EH (cell line): ENCODE measurements around the gene WDR73.
"Not testable (repeated sequence)": the region's sequence is repeated elsewhere in the genome, so short reads cannot be mapped to it uniquely, and the experiment has no call there.

Experiments used
- DNase-seq: peaks from one replicate; pipeline ENCODE4 v3.0.0-alpha.2; 2015; ENCODE audit warnings: low read depth

WDR73 gene

DNA sequence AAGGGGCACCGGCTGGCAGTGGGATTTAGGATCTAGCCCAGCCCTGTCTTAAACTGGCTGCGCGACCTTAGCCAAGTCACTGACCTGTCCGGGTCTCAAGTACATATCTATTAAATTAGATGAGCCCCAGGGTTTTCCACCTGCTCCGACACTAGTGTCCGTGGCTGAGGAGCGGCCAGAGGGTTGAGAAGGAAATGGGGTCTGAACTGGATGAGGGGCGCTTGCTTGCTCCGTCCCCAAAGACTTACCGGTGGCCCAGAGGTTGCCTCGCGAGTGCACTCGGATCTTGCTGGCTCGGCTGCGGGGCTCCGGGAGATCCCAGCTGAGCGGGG, 3.6 kb upstream of the WDR73 start:
- no peak for DNase-seq

GRCh38 chr15:84656972-84657371, 2.9 kb upstream of the WDR73 start:
- no peak for DNase-seq

GRCh38 chr15:84654689-84655453, 788 bp upstream of the WDR73 start:
- peak; percentile 85 for DNase-seq

DNA sequence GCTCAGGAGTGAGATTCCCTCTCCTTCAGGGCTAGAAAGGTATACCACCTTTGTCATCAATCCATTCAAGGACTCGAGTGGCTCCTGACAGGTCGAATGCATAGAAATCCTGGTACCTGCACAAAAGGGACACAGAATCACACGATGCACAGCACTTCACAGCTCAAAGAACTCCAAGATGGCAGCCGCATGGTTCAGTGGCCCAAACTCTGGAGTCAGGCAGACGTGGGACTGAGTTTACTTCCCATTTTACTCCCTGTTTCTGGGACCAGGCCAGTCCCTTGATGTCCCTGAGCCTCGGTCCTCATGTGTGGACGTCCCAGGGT, 536 bp downstream of the WDR73 start:
- no peak for DNase-seq

DNA sequence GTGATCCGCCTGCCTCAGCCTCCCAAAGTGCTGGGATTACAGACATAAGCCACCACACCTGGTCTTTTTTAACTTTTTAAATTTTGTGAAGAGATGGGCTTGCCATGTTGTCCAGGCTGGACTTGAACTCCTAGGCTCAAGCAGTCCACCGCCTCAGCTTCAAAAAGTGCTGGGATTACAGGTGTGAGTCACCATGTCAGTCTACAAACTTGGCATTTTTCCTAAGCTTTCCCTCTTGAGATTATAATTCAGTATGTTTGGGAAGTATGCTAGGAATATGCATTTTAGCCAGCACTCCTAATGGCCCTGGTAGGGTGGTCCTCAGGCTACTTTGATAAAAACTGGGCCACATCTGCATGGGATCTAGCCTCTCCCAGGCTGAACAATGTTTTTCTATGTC, 4.4 kb downstream of the WDR73 start:
- DNase-seq, result peak; percentile 41

GRCh38 chr15:84648539-84648938, 5.5 kb downstream of the WDR73 start:
- peak; percentile 42 for DNase-seq

- no peak for DNase-seq
Measured at GRCh38 chr15:84647726-84648125, 6.4 kb downstream of the WDR73 start.

DNA sequence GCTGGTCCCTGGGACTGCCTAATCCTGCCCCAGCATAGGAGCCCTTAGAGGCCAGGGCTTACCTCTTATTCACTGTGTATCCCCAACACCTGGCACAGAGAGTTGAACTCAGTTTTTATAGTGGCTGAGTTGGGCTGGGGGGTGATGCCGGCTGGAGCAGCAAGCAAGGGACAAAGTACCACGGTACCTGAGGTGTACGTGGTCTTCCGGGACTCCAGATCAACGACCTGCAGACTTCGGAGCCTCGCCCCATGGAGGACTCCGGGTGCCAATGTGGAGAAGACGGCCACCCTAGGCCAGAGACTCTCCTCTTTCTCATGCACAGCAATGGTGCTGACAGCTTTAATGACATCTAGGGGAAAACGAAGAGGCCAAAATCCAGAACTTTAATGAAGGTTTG, 8.1 kb downstream of the WDR73 start:
- no peak for DNase-seq

DNA sequence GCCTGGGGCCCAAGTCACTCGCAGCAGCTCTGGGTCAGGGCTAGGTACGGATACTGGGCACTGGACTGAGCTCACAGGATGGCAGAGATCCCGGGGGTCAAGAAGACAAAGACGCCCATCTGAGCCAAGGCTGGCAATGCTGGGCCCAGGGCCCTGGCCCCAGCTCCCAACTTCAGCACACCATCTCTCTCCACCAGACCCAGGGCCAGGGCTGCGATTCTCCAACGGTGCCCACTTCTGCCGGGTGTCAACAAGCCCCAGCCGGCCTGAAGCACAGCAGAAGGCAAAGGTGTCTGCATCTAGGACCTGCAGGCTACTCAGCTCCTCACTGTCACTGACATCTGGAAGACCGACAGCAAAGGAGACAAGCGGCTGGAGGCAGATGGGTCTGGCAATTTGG, 8.6 kb downstream of the WDR73 start:
- DNase-seq, result no peak

DNA sequence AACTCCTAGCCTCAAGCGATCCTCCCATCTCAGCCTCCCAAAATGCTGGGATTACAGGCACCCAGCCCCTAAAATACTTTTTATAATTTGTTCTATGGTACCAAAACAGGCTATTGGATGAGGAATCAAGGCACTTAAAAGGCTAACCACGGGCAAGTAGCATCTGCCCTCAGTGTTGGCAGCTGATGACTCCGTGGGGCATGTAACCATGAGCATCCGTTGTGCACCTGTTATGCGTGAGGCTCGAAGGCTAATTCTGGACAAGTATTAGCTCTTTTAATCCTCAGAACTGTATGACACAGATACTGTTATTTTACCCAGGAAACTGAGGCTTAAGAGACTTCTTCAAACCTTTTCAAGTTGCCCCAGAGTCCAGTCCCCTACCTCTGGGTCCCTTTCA, 10.2 kb downstream of the WDR73 start:
- DNase-seq, result no peak

GRCh38 chr15:84642640-84643039, 11.4 kb downstream of the WDR73 start:
- DNase-seq, result not testable (repeated sequence)

DNA sequence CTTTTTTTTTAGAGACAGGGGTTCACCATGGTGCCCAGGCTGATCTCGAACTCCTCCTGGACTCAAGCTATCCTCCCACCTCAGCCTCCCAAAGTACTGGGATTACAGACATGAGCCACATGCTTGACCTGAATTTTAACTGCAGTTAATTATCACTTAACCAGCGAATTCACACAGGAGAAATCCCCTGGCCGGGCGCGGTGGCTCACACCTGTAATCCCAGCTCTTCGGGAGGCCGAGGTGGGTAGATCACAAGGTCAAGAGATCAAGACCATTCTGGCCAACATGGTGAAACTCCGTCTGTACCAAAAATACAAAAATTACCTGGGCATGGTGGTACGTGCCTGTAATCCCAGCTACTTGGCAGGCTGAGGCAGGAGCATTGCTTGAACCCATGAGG, 12.2 kb downstream of the WDR73 start:
- DNase-seq, result not testable (repeated sequence)

DNA sequence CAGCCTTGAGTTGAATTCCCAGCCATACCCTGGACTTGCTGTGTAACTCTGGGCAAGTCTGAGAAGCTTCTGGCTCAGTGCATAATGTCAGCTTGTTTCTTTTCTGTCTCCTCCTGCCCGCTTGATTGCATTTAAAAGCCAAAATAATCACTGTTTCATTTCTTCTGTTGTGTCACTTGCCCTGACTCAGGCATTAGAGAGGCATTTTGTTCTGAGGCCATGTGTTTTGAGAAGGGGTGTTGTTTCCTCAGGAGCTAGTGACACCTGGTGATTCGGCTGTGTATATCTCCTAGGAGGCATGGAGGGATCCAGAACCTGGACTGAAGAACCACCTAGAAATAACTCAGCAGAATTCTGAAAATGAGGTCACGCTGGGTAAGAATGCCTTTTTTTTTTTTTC, 16.0 kb downstream of the WDR73 start:
- DNase-seq, result peak; percentile 19

DNA sequence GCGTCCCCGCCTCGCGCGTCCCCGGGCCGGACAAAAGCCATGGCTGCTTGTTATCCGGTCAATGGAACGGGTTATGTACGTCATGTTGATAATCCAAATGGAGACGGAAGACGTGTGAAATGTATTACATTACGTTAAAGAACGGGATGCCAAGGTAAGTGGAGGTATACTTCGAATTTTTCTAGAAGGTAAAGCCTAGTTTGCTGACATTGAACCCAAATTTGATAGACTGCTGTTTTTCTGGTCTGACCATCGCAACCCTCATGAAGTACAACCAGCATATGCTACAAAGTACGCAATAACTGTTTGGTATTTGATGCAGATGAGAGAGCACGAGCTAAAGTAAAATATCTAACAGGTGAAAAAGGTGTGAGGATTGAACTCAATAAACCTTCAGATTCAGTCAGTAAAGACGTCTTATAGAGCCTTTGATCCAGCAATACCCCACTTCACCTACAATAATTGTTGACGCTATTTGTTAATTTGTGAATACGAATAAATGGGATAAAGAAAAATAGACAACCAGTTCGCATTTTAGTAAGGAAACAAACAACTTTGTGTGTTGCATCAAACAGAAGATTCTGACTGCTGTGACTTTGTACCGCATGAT, 19.8 kb downstream of the WDR73 start:
- DNase-seq, result no peak

- peak; percentile 80 for DNase-seq
Measured at GRCh38 chr15:84633311-84634227, 20.5 kb downstream of the WDR73 start.

DNA sequence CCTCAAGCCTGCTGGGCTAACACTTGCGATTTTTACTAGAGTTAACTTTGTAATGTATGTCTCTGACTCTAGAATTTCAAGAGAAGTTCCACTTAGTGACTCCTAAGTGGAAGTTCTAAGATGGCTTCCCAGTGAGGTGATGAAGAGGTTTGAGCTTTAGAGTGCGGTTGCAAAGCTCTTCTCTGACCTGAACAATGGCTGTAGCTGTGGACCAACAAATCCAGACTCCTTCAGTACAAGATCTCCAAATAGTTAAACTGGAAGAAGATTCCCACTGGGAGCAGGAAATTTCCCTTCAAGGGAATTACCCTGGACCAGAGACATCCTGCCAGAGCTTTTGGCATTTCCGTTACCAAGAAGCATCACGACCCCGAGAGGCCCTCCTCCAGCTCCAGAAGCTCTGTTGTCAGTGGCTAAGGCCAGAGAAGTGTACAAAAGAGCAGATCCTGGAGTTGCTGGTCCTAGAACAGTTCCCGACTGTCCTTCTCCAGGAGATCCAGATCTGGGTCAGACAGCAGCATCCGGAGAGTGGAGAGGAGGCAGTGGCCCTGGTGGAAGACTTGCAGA, 22.3 kb downstream of the WDR73 start:
- DNase-seq, result peak; percentile 50

DNA sequence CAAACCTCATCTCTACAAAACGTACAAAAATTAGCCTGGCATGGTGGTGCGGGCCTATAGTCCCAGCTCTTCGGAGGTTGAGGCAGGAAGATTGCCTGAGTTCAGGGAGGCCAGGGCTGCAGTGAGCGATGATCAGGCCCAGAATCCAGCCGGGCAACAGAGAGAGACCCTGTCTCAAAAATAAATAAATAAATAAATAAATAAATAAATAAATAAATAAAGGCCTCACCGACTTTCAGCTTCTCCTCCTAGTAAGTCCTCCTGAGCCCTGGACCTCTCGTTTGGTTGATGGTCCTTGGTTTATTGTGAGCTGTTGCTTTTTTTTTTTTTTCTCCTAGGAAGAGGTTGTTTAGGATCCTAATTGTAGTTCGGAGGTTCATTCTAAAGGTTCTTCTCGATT, 25.1 kb downstream of the WDR73 start:
- DNase-seq, result no peak

GRCh38 chr15:84625123-84625522, 29.0 kb downstream of the WDR73 start:
- DNase-seq, result no peak

DNA sequence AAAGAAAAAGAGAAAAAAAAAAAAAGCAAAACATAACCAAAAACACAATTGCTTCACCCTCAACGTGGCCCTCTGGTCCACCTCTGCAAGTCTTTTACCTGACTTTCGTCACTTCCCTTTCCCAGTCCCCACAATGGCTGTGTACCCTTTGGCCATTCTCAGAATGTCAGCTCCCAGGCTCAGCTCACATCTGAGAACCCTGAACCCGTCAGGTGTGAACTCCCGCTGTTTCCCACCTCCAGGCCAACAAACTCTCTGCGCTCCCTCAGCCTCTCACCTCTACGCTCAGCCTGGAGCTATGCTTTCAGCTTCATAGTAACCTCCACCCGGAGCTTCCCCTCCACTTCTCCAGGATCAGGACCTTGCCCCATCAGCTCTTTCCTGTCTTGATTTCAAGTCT, 29.7 kb downstream of the WDR73 start:
- no peak for DNase-seq

GRCh38 chr15:84621358-84621979, 32.6 kb downstream of the WDR73 start:
- DNase-seq, result no peak

DNA sequence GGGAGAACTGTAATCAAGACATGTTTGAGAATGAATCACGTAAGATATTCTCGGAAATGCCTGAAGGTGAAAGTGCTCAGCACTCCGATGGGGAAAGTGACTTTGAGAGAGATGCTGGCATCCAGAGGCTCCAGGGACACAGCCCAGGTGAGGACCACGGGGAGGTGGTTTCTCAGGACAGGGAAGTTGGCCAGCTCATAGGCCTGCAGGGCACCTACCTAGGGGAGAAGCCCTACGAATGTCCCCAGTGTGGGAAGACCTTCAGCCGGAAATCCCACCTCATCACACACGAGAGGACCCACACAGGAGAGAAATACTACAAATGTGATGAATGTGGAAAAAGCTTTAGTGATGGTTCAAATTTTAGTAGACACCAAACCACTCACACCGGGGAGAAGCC, 33.5 kb downstream of the WDR73 start:
- no peak for DNase-seq

DNA sequence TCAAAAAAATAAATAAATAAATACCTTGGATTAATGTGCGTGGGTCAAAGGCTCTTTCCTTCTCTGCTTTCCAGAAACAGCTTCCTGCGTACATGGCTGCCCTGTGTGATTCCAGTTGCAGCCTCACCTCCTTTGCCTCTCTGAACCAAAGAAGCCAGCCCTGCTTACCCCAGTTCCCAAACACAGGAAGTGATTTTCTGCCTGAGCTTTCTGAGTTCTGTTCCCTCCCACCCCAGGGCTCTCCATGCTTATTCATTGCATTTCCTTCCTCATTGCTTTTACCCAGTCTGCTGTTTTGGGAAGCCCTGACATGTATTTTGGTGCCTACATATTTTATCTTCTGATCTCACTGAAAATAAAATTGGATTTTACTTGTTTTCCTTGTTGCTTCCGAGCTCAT, 37.8 kb downstream of the WDR73 start:
- no peak for DNase-seq
